ENCODE measurements around the gene WNT7A. TPM values are rescaled to one million over a fixed set of nuclear protein-coding genes. Genes with fewer than 3 reads are reported as not detected.
A peak's percentile ranks its signal among the peaks of the same experiment; 100 is the strongest.
"Not testable (repeated sequence)": the region's sequence is repeated elsewhere in the genome, so short reads cannot be mapped to it uniquely, and the experiment has no call there.

The WNT7A gene
- not detected in 2 replicates for total RNA-seq
- total RNA-seq (2013): not detected
- polyA plus RNA-seq: 0.22 TPM in 1 of 2 replicates, not detected in the other
- polyA minus RNA-seq: 0.07 TPM in 1 of 2 replicates, not detected in the other

- Histone ChIP-seq H3K9ac (ENCODE audit: low read length) (no peak within 1 kb of the TSS), H3K79me2 (ENCODE audit: control insufficient read depth, insufficient read depth, low read length) (no peaks in the 10 kb centered on the region), H3K4me1 (ENCODE audit: control insufficient read depth in 2 of 2, insufficient read depth in 2 of 2, low read length in 2 of 2) (peaks cover 23 to 27% of the 10 kb centered on the region in 2 donors), H3K4me2 (replicated peaks; ENCODE audit: low read depth, low read length, poor library complexity, severe bottlenecking) (peak within 1 kb of the TSS; percentile 72), H4K20me1 (ENCODE audit: control insufficient read depth, insufficient read depth, low read length, poor library complexity, severe bottlenecking) (no peaks in the 10 kb centered on the region), H3K36me3 (replicated peaks in 1 of 2; ENCODE audit: control extremely low read depth in 1 of 2, control insufficient read depth in 1 of 2, extremely low read depth in 1 of 2, insufficient read depth in 2 of 2, low read length in 1 of 2) (no peaks in the 10 kb centered on the region), H2AFZ (ENCODE audit: insufficient read depth, low read depth, low read length, poor library complexity, severe bottlenecking) (peak within 1 kb of the TSS; percentile 38), H3K4me3 (ENCODE audit: control extremely low read depth in 1 of 5, extremely low read depth in 1 of 5, insufficient read depth in 1 of 5, low read depth in 2 of 5, low read length in 4 of 5) (peak within 1 kb of the TSS in 3 of 5 experiments; percentile 23 to 33 (median 33)), H3K9me3 (ENCODE audit: control extremely low read depth in 1 of 3, control insufficient read depth in 2 of 3, insufficient read depth in 1 of 3, low read length in 2 of 3) (peaks cover 0 to 15% (median 0%) of the 10 kb centered on the region in 3 donors), H3K27me3 (replicated peaks in 1 of 4; ENCODE audit: control extremely low read depth in 1 of 4, control insufficient read depth in 3 of 4, insufficient read depth in 4 of 4, low read length in 3 of 4) (peaks cover 0 to 67% (median 32%) of the 10 kb centered on the region in 4 experiments), H3K27ac (ENCODE audit: low read length in 2 of 2) (no peak within 1 kb of the TSS)
- ATAC-seq (ENCODE audit: low read depth): no peak
- H3K27ac Mint-ChIP-seq: no peak within 1 kb of the TSS
- peak within 1 kb of the TSS; percentile 75 for H3K4me3 Mint-ChIP-seq
- peaks cover 11% of the 10 kb centered on the region for H3K4me1 Mint-ChIP-seq
- intact Hi-C loops (cut with micrococcal nuclease): loop anchor here (10.0 kb wide), 1 partner anchor 225 kb away; no protein-coding TSS in a partner anchor
- no peaks in the 10 kb centered on the region for H3K9me3 Mint-ChIP-seq (ENCODE audit: insufficient read depth)
- WGBS (ENCODE audit: insufficient coverage): 2% methylated on average over 73 of the region's 90 CpGs
- CTCF ChIA-PET: interaction anchor here (1.3 to 1.8 kb wide), 3 partner anchors 10 to 223 kb away, joined by 3 to 6 read pairs (median 3); no protein-coding TSS in a partner anchor
- POLR2A ChIA-PET: no interaction called here
- peaks cover 65% of the 10 kb centered on the region for H3K27me3 Mint-ChIP-seq
- TF ChIP-seq, protein P1, sequence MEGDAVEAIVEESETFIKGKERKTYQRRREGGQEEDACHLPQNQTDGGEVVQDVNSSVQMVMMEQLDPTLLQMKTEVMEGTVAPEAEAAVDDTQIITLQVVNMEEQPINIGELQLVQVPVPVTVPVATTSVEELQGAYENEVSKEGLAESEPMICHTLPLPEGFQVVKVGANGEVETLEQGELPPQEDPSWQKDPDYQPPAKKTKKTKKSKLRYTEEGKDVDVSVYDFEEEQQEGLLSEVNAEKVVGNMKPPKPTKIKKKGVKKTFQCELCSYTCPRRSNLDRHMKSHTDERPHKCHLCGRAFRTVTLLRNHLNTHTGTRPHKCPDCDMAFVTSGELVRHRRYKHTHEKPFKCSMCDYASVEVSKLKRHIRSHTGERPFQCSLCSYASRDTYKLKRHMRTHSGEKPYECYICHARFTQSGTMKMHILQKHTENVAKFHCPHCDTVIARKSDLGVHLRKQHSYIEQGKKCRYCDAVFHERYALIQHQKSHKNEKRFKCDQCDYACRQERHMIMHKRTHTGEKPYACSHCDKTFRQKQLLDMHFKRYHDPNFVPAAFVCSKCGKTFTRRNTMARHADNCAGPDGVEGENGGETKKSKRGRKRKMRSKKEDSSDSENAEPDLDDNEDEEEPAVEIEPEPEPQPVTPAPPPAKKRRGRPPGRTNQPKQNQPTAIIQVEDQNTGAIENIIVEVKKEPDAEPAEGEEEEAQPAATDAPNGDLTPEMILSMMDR (IDR thresholded peaks at IDR 0.05): peak; percentile 44
- TF ChIP-seq EZH2 (IDR thresholded peaks at IDR 0.05; ENCODE audit: borderline replicate concordance, insufficient read depth, low read depth, low read length, poor library complexity, severe bottlenecking): no peak
- DNase-seq: peak; percentile 41
These were observed at the start of gene WNT7A for GRCh38 chr3:13879946-13880810. Gene WNT7A, minus strand, starts transcription at chr3:13880071. Its CDS starts 255 bp downstream, at chr3:13879816.

DNA sequence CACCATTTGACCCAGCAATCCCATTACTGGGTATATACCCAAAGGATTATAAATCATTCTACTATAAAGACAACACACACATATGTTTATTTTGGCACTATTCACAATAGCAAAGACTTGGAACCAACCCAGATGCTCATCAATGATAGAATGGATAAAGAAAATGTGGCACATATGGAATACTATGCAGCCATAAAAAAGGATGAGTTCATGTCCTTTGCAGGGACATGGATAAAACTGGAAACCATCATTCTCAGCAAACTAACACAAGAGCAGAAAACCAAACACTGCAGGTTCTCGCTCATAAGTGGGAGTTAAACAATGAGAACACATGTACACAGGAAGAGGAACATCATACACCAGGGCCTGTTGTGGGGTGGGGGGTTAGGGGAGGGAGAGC lies 48.9 kb upstream of the WNT7A start:
- H3K4me1 ChIP-seq (ENCODE audit: control insufficient read depth in 2 of 2, insufficient read depth in 2 of 2, low read length in 2 of 2); H4K20me1 ChIP-seq (ENCODE audit: control insufficient read depth, insufficient read depth, low read length, poor library complexity, severe bottlenecking); ATAC-seq (ENCODE audit: low read depth); H2AFZ ChIP-seq (ENCODE audit: insufficient read depth, low read depth, low read length, poor library complexity, severe bottlenecking); H3K4me2 ChIP-seq (replicated peaks; ENCODE audit: low read depth, low read length, poor library complexity, severe bottlenecking); H3K79me2 ChIP-seq (ENCODE audit: control insufficient read depth, insufficient read depth, low read length); H3K4me3 ChIP-seq (ENCODE audit: control extremely low read depth in 1 of 5, extremely low read depth in 1 of 5, insufficient read depth in 1 of 5, low read depth in 2 of 5, low read length in 4 of 5); POLR2A ChIA-PET; H3K9ac ChIP-seq (ENCODE audit: low read length); intact Hi-C loops (cut with micrococcal nuclease); H3K4me1 Mint-ChIP-seq; H3K36me3 ChIP-seq (replicated peaks in 1 of 2; ENCODE audit: control extremely low read depth in 1 of 2, control insufficient read depth in 1 of 2, extremely low read depth in 1 of 2, insufficient read depth in 2 of 2, low read length in 1 of 2); H3K27ac ChIP-seq (ENCODE audit: low read length in 2 of 2); H3K4me3 Mint-ChIP-seq; DNase-seq; H3K27ac Mint-ChIP-seq; CTCF ChIA-PET: not testable (repeated sequence)
- H3K27me3 Mint-ChIP-seq: peaks cover 23% of the 10 kb centered on the region
- no CpG with 5 or more reads among the region's 1 CpG for WGBS (ENCODE audit: insufficient coverage)
- Histone ChIP-seq H3K9me3 (ENCODE audit: control extremely low read depth in 1 of 3, control insufficient read depth in 2 of 3, insufficient read depth in 1 of 3, low read length in 2 of 3) (peaks cover 0 to 44% (median 3%) of the 10 kb centered on the region in 3 donors), H3K27me3 (replicated peaks in 1 of 4; ENCODE audit: control extremely low read depth in 1 of 4, control insufficient read depth in 3 of 4, insufficient read depth in 4 of 4, low read length in 3 of 4) (peaks cover 0 to 16% (median 1%) of the 10 kb centered on the region in 4 experiments)
- H3K9me3 Mint-ChIP-seq (ENCODE audit: insufficient read depth): peaks cover 13% of the 10 kb centered on the region

All from B cell (primary cell).